ENCODE results near the gene ALK.

Gene ALK

DNA sequence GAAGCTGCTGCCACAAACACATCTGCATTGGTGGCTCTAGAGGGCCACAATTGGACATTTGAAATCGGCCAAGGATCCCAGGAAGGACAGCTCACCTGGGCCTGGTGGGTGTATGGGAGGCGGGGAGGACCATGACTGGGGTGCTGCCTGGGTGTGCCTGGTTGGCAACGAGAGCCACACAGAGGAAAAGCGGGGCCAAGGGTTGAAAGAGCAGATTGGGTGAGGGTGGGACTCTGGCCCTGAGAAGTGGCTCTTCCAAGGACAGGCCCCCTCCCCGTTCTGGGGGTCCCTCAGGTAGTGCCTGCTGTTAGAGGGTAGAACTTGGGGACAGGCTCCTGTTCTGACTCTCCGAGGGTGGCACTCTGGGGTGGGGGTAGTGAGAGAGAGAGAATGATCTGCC is 703.3 kb downstream of the ALK start:
- no peak for DNase-seq (ENCODE audit: low read depth in 2 of 3, low spot score in 2 of 3)

DNA sequence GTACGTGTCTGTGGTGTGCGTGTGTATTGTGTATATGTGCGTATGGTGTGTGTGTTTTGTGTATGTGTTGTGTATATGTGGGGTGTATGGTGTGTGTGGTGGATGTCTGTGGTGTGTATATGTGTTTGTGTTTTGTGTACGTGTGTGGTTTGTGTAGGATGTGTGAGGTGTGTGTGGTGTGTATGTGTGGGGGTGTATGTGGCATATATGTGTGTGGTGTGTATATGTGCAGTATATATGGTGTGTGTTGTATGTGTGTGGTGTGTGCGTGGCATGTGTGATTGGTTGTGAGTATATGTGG is 704.8 kb downstream of the ALK start:
- DNase-seq (ENCODE audit: low read depth in 2 of 3, low spot score in 2 of 3) = no peak

DNA sequence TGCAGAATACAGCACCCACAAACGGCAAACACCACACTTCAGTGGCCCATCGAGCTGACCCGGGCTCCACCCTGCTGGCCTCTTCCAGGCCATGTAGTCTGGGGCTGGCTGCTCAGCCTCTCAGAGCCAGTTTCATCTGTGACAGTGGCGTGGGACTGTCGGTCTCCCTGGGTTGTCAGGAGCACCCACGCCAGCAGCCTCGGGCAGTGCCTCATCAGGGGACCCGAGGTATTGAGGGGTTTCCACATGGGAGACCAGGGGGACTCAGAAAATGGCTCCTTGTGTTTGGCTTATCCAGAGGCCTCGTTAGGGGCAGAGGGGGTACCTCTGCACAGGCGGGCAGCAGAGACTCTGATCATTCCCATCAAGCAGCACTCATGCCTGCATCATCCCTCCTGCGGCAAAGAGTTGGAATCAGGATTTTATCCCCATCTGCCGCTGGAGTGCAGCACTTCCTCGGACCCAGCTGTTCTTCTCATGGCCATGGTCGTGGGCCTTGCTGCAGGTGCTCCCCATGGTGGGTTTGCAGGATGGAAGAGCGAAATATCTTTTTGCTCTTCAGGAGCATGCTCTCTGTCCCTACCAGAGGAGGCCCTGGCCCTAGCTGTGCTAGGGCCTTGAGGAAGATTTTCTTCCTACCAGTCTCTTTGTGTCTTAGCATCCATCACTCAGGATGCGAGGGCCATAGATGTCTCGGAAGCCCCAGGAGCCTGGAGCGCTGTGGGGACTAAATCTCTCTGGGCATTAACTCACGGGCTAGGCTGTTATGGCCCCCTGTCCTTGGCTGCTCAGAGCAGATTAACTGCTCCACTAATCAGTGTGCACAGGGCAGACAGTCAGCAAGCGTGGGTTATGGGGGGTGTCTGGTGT is 705.4 kb downstream of the ALK start:
- no peak for DNase-seq (ENCODE audit: low read depth in 2 of 3, low spot score in 2 of 3)

DNA sequence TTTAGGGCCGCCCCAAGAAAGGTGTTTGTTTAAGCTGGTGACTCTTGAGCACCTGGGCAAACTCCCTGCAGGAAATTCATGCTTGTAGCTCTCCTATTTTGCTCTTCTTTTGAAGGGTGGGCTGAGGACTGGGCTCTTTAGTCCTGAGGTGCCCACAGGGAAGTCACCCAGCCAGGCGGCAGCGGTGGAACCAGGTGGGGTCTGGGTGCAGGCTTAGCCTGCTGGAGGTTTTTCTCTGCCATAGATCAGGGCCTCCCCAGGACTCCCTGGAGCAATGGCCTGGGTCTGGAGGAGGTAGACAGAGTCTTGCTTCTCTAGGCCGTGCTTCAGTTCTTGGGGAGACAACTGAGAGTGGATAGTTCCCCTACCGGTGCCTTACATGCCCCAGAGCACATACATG is 706.3 kb downstream of the ALK start:
- no peak for DNase-seq (ENCODE audit: low read depth in 2 of 3, low spot score in 2 of 3)

DNA sequence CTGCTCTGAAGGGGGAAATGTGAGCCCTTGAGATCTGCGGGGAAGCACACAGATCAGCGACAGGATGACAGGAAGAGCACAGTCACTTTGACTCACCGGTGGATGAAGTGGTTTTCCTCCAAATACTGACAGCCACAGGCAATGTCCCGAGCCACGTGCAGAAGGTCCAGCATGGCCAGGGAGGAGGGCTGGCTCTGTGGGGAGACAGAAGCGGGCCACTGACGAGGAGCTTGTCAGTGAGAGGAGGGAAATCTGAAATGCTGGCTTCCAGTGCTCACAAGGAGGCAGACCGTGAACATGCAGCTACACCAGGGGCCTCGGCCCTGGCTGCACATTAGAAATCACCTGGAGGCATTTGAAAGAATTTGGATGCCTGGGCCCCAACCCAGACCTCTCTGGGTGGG is 707.5 kb downstream of the ALK start:
- DNase-seq (ENCODE audit: low read depth in 2 of 3, low spot score in 2 of 3) = no peak

DNA sequence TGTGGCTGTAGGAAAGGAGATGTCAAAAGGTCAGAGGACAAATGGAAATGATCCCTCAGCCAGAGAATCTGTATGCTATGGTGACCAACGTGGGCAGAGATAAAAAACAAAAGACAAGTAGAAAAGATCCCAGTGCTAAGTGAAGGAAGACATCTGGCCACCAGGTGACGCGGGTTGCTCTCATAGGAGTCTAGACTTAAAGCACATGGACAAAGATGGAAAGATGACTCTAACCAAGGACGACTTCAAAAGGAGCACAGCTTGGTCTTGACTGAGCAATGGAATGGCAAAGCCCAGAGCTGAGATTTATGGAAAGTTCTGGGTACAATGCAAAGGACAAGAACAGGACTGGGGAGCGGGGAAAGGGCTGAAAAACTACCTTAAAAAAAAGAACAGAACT is 709.4 kb downstream of the ALK start:
- no peak for DNase-seq (ENCODE audit: low read depth in 2 of 3, low spot score in 2 of 3)

DNA sequence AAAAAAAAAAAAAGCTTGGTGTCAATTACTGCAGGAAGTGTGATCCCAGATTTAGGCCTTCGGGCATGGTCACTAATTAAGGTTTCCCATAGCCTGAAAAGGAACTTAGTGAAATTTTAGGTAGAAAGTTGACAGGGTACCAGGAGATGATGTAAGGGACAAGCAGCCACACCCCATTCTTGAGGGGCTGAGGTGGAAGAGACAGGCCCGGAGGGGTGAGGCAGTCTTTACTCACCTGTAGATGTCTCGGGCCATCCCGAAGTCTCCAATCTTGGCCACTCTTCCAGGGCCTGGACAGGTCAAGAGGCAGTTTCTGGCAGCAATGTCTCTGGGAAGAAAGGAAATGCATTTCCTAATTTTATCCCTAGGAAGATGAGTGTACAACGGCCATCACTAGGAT is 711.8 kb downstream of the ALK start:
- DNase-seq (ENCODE audit: low read depth in 2 of 3, low spot score in 2 of 3) = no peak

DNA sequence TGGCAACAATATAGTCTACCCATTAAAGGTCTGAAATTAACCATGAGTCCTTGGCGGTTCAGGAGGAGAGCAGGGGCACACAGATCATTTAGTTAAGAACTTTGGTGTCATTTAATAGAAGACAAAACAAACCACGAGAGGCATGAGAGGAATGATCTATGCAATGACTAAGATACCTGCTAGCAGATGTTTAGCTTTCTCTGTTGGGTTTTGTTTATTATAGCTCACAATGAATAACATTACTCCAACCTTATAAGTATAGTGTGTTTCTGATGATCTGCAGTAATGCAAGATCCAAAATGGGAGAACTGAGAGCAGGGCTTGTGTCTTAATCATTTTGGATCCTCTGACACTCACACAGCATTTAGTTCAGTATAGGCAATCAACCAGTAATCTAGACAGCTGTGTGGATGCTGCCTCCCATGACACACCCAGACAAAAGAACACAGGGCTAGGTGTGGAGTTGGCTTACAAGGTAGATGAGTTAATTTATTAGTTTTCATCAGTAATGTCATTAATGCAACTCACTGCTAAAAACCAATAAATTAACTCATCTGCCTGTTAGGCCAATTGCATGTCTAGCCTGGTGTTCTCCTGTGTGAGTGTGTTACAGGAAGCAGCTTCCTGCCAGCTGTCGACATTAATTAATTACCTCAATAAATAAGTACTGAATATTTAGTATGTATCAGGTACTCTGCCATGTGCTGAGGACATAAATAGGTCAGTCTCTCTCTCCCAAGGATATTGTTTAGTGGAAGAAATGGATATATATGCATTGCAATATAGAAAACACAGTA is 713.8 kb downstream of the ALK start:
- DNase-seq (ENCODE audit: low read depth in 2 of 3, low spot score in 2 of 3) = no peak

DNA sequence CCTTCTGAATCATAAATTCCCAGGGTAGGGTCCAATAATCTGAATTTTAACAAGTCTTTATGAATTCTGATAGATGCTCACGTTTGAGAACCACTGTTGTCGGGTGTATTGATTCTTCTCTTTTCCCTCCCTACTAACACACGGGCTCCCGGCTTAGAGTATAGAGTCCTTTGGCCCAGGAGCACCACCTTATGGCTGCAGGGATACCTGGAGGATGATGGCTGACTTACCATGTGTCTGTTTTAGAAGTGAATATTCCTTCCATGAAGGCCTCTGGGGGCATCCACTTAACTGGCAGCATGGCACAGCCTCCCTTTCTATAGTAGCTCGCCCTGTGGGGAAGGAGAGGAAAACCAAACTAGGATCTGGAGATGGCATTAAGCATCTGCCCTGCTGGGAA is 714.4 kb downstream of the ALK start:
- DNase-seq (ENCODE audit: low read depth in 2 of 3, low spot score in 2 of 3) = no peak

DNA sequence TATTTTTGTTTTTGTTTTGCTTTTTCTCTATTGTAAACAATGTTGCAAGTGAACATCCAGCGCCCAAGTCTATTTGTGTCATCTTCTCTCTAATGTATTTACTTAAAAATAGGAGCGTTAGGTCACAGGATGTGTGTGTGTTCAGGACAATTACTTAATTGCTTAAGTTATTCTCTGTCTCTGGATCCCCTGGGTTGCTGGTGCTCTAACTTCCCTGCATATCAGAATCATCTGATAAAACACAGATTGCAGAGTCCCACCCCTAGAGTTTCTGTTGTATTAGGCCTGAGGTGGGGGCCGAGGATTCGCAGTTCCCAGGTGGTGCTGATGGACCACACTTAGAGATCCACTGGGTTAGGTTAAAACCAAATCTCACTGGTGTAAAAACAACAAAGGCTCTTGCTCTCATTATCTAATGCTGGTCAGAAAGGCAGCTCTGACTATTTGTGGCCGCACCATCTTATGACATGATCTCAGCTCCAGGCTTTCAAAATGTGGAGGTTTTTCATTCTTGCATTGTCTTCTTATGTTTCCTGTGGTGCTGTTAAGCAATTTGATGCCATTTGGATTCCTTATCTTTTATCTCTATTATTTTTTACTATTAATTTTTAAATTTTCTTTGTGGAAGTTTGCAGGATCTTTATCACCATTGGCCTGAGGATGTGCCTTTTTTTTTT is 718.4 kb downstream of the ALK start:
- no peak for DNase-seq (ENCODE audit: low read depth in 2 of 3, low spot score in 2 of 3)

DNA sequence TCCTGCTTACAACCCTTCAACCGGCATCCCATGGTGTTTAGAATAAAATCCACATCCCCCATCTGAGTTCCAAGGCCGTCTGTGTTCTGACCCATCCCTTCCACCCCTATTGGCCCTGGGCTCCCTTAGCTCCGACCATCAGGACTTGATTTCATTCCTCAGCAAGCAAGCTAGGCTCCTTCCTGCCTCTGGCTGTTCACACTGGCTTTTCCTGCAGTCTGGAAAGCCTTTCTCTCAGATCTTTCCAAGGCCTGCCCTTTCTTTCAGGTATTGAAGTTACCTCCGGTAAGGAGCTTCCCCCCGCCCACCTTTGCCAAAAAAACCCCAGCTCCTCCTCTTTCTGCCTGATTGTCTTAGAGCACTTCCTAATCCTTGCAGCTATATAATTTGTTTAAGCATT is 719.4 kb downstream of the ALK start:
- DNase-seq (ENCODE audit: low read depth in 2 of 3, low spot score in 2 of 3) = no peak

DNA sequence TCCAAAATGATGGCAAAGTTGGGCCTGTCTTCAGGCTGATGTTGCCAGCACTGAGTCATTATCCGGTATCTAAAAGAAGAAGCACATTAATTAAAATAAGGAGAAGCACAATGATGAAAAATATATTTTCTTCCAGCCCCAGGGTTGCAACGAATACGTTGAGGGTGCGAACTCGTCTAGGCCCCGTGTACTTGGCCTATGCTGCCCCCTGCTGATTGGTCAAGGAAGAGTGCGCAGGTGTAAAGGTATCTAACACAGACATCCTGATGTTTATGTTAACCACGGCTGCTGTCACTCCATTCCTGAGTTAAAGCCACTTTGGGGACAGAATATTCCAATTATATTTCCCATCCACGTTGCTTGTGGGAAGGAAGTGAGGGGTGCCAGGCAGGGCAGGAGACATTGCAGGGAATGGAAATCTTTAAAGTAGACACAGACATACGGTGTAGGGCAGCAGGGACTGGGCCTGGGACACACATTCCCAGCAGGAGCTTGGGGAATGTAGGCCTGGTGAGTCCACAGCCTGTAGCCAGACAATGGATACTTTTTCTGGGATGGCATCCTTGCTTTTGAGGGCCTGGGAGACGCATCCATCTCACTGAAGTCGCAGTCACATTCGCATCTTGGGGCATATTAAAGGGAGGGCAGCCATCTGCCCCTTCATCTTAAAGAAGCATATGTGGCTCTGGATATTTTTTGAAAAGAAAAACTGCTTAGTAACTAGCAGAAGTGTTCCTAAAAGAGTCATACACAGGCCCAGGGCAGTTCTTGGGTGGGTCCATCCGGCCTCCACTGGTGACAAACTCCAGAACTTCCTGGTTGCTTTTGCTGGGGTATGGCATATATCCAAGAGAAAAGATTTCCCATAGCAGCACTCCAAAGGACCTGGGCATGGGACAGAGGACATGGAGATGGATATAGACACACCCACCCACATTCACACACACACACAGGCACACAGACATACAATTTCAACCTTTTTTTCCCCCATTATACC is 724.3 kb downstream of the ALK start:
- DNase-seq (ENCODE audit: low read depth in 2 of 3, low spot score in 2 of 3) = peak; percentile 24 to 60 (median 58)

DNA sequence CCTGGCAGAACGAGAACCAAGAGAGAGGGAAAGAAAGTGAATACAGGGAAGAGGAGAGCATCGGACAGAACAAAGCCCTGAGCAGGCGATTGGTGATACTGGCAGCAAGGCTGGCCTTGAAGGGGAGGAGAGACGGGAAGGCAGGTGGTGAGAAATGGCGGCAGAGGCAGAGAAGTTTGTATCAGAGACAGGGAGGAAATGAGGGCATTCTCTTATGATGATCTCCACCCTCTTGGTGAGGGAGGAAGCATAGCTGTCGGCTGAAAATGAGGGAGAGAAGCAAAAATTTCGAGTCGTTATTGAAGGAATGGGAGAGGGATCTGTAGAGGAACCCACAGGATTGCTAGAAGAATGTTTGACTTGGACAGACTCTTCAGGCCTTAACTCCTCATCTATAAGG is 725.6 kb downstream of the ALK start:
- DNase-seq (ENCODE audit: low read depth in 2 of 3, low spot score in 2 of 3) = no peak

DNA sequence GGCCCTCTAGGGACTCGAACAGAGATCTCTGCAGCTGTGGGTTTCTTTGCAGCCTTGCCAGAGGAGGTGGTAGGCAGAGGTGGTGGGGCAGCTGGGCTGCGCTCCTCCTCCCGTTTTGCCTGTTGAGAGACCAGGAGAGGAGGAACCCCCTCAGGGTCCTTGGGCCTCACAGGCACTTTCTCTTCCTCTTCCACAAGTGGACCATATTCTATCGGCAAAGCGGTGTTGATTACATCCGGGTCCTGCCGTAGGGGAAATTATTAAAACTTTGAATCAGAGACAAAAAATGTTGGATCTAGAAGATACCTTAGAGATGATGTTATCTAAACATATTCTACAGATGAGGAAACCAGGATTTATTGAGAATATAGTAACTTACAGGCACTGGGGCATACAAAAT is 727.7 kb downstream of the ALK start:
- DNase-seq (ENCODE audit: low read depth in 2 of 3, low spot score in 2 of 3) = no peak

DNA sequence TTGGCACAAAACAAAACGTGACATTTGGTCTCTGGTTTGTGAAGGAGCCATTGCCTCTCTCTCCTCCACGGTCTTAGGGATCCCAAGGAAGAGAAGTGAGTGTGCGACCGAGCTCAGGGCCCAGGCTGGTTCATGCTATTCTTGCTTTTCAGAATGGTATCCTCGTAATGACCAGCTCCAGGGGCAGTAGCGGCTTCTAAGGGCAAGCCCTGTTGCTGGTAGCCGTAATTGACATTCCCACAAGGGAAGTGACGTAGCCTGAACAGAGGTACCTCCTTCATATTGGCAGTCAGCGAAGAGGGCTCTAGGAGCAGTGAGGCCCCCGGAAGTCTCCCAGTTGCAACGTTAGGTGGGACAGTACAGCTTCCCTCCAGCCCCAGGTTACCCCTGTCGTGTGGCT is 728.3 kb downstream of the ALK start:
- no peak for DNase-seq (ENCODE audit: low read depth in 2 of 3, low spot score in 2 of 3)

DNA sequence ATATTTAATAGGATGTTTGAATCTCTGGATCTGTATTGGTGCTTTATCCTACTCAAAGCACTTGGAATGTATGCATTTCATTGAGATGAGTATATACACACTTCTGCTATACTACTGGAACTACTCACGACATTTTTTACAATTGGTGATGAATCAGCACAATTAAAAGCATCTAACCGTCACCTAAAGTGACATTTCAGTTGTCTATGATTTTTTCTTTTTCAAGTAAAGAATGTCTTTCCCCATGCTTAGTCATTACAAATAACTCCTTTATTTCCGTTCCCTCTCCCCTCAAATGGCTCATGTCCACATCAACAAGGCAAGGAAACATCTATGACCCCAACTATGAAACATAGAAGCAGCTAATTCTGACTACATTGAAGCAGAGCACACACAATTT is 728.9 kb downstream of the ALK start:
- no peak for DNase-seq (ENCODE audit: low read depth in 2 of 3, low spot score in 2 of 3)

DNA sequence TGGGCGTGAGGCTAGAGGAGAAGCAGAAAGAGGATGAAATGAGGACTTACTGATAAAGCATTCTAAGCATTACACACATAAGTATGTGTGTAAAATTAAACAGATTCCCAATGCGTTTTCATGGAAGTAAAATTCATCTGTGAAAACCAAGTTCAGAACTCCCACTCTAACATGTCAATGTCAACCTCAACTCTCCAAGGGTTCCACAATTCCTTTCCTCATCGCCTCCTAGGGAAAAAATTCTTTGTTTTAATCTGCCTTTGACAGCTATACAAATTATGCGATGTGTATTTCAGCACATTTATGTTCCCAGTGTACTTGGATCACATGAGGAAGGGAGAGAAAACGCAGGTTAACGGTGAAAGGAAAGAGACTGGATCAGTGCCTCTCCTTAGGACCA is 729.6 kb downstream of the ALK start:
- no peak for DNase-seq (ENCODE audit: low read depth in 2 of 3, low spot score in 2 of 3)

DNA sequence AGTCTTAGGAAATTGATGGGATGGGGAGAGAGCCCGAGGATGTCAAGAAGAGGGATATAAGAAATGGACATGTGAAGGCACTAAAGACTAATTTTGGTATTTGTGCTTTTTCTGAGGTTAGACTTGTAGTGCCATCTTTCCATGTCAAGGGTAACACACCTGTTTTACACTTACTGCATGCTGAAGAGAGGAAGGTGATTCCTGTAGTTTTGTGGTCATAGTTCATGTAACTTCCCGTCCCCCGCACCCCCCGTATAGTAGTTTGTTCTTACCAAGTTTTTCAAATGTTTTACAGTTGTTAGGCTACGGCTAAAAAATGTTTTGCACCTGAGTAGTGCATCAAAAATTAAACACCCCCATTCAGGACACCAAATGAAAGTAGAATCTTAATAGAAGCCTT is 732.3 kb downstream of the ALK start:
- DNase-seq (ENCODE audit: low read depth in 2 of 3, low spot score in 2 of 3) = no peak

DNA sequence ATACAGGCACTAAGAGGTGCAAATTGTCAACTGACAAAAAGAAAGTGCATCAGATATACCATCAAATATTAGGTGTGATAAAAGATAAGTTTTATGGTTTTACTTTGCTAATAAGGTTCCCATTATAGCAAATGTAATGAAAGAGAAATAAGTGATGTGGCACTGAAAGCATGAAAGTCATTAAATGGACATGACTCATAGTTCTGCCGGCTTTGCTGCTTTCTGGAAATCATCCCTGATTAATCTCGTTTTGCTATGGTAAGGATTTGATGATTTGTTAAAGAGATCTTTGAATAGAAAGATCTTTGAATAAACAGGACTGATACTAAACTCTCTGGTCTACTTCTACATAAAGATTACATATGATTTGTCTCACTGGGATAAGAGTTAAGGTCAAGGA is 733.5 kb downstream of the ALK start:
- no peak for DNase-seq (ENCODE audit: low read depth in 2 of 3, low spot score in 2 of 3)

DNA sequence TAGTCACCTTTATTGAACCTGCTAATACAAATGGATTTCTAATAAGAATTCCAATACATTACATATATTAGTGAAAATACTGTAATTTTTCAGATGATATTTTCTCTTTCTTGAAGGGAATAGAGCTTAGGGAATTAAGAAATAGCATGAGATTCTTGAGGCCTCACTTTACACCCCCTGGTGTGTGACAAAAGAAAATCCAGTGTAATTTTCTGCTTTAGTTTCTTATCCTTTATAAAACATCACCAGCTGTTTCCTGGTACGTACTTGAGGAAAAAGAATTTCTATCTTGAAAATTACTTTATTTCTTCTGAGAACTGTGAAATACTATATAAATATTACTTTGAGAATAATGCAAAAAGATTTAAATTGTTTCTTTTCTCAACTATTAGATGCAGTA is 734.6 kb downstream of the ALK start:
- DNase-seq (ENCODE audit: low read depth in 2 of 3, low spot score in 2 of 3) = no peak

DNA sequence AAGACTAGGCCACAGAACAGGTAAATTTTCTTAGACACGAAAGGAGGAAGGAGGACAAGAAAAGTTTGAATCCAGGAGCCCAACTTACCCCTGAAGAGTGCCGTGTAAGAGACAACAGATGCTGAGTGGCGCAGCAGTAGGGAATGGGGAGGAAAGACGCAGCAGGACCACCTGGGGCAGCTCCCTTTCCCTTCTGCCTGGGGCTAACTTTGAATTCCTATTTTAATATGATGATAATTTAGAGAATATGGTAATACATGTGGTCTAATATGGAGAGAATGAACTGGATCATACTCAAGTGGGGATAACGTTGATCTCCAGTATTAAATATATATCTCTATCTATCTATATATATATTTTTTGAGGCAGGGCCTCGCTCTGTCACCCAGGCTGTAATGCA is 736.9 kb downstream of the ALK start:
- no peak for DNase-seq (ENCODE audit: low read depth in 2 of 3, low spot score in 2 of 3)

Data from activated CD8-positive, alpha-beta memory T cell treated with anti-CD3 and anti-CD28 coated beads for 48 hours (primary cell).